PC-3 (cell line): ENCODE measurements around the gene PELI1. TPM values are rescaled to one million over a fixed set of nuclear protein-coding genes. Genes with fewer than 3 reads are reported as not detected.

Source experiments
- total RNA-seq: library from RNA; depleted of rRNA; stranded (reverse); fragments of >200 nt; gene quantifications from 2 replicates; pipeline ENCODE4 v1.2.3, GENCODE V29; 2014; rRNA removed

The PELI1 gene
- total RNA-seq, 1 experiment from 2014 or later = 5.6 TPM

Other genes starting within 250 kb of the PELI1 start
- 17.9 and 18.6 TPM in 2 replicates for gene VPS54, start 125.0 kb downstream of the PELI1 start, total RNA-seq